SIG-M5 (cell line): ENCODE measurements around the gene GRIN2A.

ENCODE experiments used
- DNase-seq: peaks from one replicate; lab custom pipeline; 2025; lab: John Stamatoyannopoulos, UW

Gene GRIN2A

GRCh38 chr16:10181196-10182162 lies 749 bp downstream of the GRIN2A start:
- DNase-seq = no peak

- DNase-seq = no peak
Observed at GRCh38 chr16:10180771-10181163, 1.5 kb downstream of the GRIN2A start.

- DNase-seq = no peak
Observed at GRCh38 chr16:10180042-10180770, 2.0 kb downstream of the GRIN2A start.

GRCh38 chr16:10178526-10178925 lies 3.7 kb downstream of the GRIN2A start:
- no peak for DNase-seq

GRCh38 chr16:10178080-10178479 lies 4.1 kb downstream of the GRIN2A start:
- no peak for DNase-seq

GRCh38 chr16:10172848-10173655 lies 9.2 kb downstream of the GRIN2A start:
- DNase-seq = no peak

- DNase-seq = no peak
Observed at GRCh38 chr16:10171221-10171620, 11.0 kb downstream of the GRIN2A start.

GRCh38 chr16:10169904-10170410 lies 12.3 kb downstream of the GRIN2A start:
- DNase-seq = no peak

GRCh38 chr16:10169031-10169430 lies 13.2 kb downstream of the GRIN2A start:
- DNase-seq = no peak

- no peak for DNase-seq
Observed at GRCh38 chr16:10168258-10168657, 14.0 kb downstream of the GRIN2A start.

GRCh38 chr16:10165643-10166042 lies 16.6 kb downstream of the GRIN2A start:
- DNase-seq = no peak

GRCh38 chr16:10162981-10163380 lies 19.2 kb downstream of the GRIN2A start:
- no peak for DNase-seq

GRCh38 chr16:10156099-10156498 lies 26.1 kb downstream of the GRIN2A start:
- DNase-seq = no peak

- no peak for DNase-seq
Observed at GRCh38 chr16:10154389-10154788, 27.8 kb downstream of the GRIN2A start.

- DNase-seq = no peak
Observed at GRCh38 chr16:10153985-10154384, 28.2 kb downstream of the GRIN2A start.

- DNase-seq = no peak
Observed at GRCh38 chr16:10151718-10152117, 30.5 kb downstream of the GRIN2A start.

GRCh38 chr16:10150906-10151305 lies 31.3 kb downstream of the GRIN2A start:
- DNase-seq = no peak

GRCh38 chr16:10145542-10146035 lies 36.6 kb downstream of the GRIN2A start:
- DNase-seq = no peak

- DNase-seq = no peak
Observed at GRCh38 chr16:10141671-10142070, 40.6 kb downstream of the GRIN2A start.

GRCh38 chr16:10138881-10139280 lies 43.3 kb downstream of the GRIN2A start:
- no peak for DNase-seq

GRCh38 chr16:10137341-10137740 lies 44.9 kb downstream of the GRIN2A start:
- no peak for DNase-seq

- DNase-seq = no peak
Observed at GRCh38 chr16:10136916-10137315, 45.3 kb downstream of the GRIN2A start.
